H1 (cell line): ENCODE results near the gene GMEB2. TPM values are rescaled to one million over a fixed set of nuclear protein-coding genes. Genes with fewer than 3 reads are reported as not detected.

Source experiments
- KDM1A ChIP-seq: fragments of 200-600, 300-600 bp; sonication (generic); IDR thresholded peaks from 2 replicates; pipeline ENCODE4 v1.7.1; 2016; ENCODE audit warnings: mild to moderate bottlenecking, low read length, borderline replicate concordance
- SP4 ChIP-seq: IDR thresholded peaks from 2 replicates; pipeline ENCODE4 v1.6.1; 2012; ENCODE audit warnings: low read length, inconsistent platforms
- polyA plus RNA-seq, 7 experiments: library from polyadenylated mRNA; depleted of rRNA in 3 of 7; stranded (reverse) in 5 of 7; unstranded in 2 of 7; fragments of >200 nt in 5 of 7; fragments of 200-250 nt in 2 of 7; gene quantifications; 1 replicate in 5 of 7; 2 replicates in 1 of 7; 4 replicates in 1 of 7; pipeline versions ENCODE4 v1.2.1 to v1.2.3, GENCODE V29; 2011 to 2013; ENCODE audit warnings: missing spikeins in 2 of 7, mixed read lengths in 2 of 7
- total RNA-seq: library from RNA; stranded (reverse); fragmentation: NEBNext Ultra II Directional; extraction: Animal tissue kit (Norgen Biotek cat#: 25700); gene quantifications from 2 replicates; pipeline ENCODE4 v1.2.1, GENCODE V29; 2021

The GMEB2 gene
- total and polyA plus RNA-seq, 2 of the 8 experiments (the other 6 are each of a cell fraction or from before 2014, with no cell fraction given): 12.9 to 14.2 TPM

- no peak for TF ChIP-seq KDM1A
- TF ChIP-seq SP4: no peak
- TF ChIP-seq, all 59 proteins: peak for 0
These were observed 79.8 kb downstream of the GMEB2 start (continued) for GRCh38 chr20:63546956-63547724.
